Fibroblast of lung (primary cell): Measurements from ENCODE around the gene NADK. TPM values are rescaled to one million over a fixed set of nuclear protein-coding genes. Genes with fewer than 3 reads are reported as not detected.

ENCODE experiments used
- DNase-seq, 2 donors: peaks; one replicate each; pipeline versions ENCODE4 v3.0.0 to v3.0.0-alpha.2; 2010; ENCODE audit warnings: low read depth in 2 of 2
- H2AFZ ChIP-seq: 2 replicates; pipeline ENCODE4 v1.5.1; 2012; ENCODE audit warnings: low read length, control low read depth, inconsistent platforms
- H3K27ac ChIP-seq: 2 replicates; pipeline ENCODE4 v1.5.1; 2011; ENCODE audit warnings: low read length, control low read depth; ENCODE audit not compliant: insufficient read depth
- H3K27me3 ChIP-seq: 2 replicates; pipeline ENCODE4 v1.5.1; 2011; ENCODE audit warnings: mild to moderate bottlenecking, low read length; ENCODE audit not compliant: control insufficient read depth, insufficient read depth
- H3K36me3 ChIP-seq: 2 replicates; pipeline ENCODE4 v1.5.1; 2011; ENCODE audit warnings: low read length; ENCODE audit not compliant: control insufficient read depth, insufficient read depth
- H3K4me1 ChIP-seq: 2 replicates; pipeline ENCODE4 v1.5.1; 2011; ENCODE audit warnings: low read length; ENCODE audit not compliant: control insufficient read depth, insufficient read depth; ENCODE audit errors: extremely low read depth
- H3K4me2 ChIP-seq: 2 replicates; pipeline ENCODE4 v1.5.1; 2011; ENCODE audit warnings: low read length, control low read depth; ENCODE audit not compliant: insufficient read depth; ENCODE audit errors: extremely low read depth
- H3K4me3 ChIP-seq, 4 experiments: fragments of 200-600 bp in 1 of 4; sonication (generic) in 1 of 4; replicated peaks in 1 of 4; 2 replicates each; pipeline ENCODE4 v1.5.1; 2011 to 2016; ENCODE audit warnings: low read length in 4 of 4, low read depth in 3 of 4, mild to moderate bottlenecking in 3 of 4, control low read depth in 2 of 4, inconsistent platforms in 1 of 4, mixed read lengths in 1 of 4; ENCODE audit not compliant: insufficient read depth in 1 of 4; ENCODE audit errors: control extremely low read depth in 1 of 4
- H3K79me2 ChIP-seq: 2 replicates; pipeline ENCODE4 v1.5.1; 2012; ENCODE audit warnings: mild to moderate bottlenecking, low read length, inconsistent platforms; ENCODE audit not compliant: control insufficient read depth, insufficient read depth
- H3K9ac ChIP-seq: 2 replicates; pipeline ENCODE4 v1.5.1; 2011; ENCODE audit warnings: mild to moderate bottlenecking, low read length, control low read depth; ENCODE audit not compliant: insufficient read depth
- H3K9me3 ChIP-seq: 2 replicates; pipeline ENCODE4 v1.5.1; 2012; ENCODE audit warnings: low read depth, low read length; ENCODE audit not compliant: control insufficient read depth, insufficient read depth
- H4K20me1 ChIP-seq: 2 replicates; pipeline ENCODE4 v1.5.1; 2011; ENCODE audit warnings: low read length; ENCODE audit not compliant: control insufficient read depth, insufficient read depth; ENCODE audit errors: extremely low read depth
- CTCF ChIP-seq, 2 donors: IDR thresholded peaks in 1 of 2; conservative IDR thresholded peaks in 1 of 2; 1 replicate in 1 of 2; 2 replicates in 1 of 2; pipeline ENCODE4 v1.5.1; 2011 to 2012; ENCODE audit warnings: low read length in 2 of 2, control low read depth in 1 of 2, inconsistent platforms in 1 of 2, low read depth in 1 of 2, mild to moderate bottlenecking in 1 of 2
- EZH2 ChIP-seq: IDR thresholded peaks from 2 replicates; pipeline ENCODE4 v1.5.1; 2012; ENCODE audit warnings: low read length, control low read depth, mild to moderate bottlenecking; ENCODE audit errors: missing control alignments
- polyA plus RNA-seq, 2 donors: library from polyadenylated mRNA; depleted of rRNA in 1 of 2; stranded (reverse) in 1 of 2; unstranded in 1 of 2; fragments of >200 nt; gene quantifications; 2 replicates each; pipeline ENCODE4 v1.2.1, GENCODE V29; 2011 to 2012; ENCODE audit warnings: missing spikeins in 1 of 2
- total RNA-seq: library from RNA; depleted of rRNA; stranded (reverse); fragments of >200 nt; gene quantifications from 2 replicates; pipeline ENCODE4 v1.2.1, GENCODE V29; 2014

The NADK gene
- total and polyA plus RNA-seq, 2 donors (not counting 1 experiment from before 2014, with no cell fraction given), result 32.7 to 35.0 TPM

- Histone ChIP-seq H3K4me1 (no peaks in the 10 kb centered on the region), H3K27ac (no peak overlapping the region), H3K4me2 (no peak overlapping the region), H3K9me3 (no peaks in the 10 kb centered on the region), H3K4me3 (no peak overlapping the region), H3K9ac (no peak overlapping the region), H4K20me1 (no peaks in the 10 kb centered on the region), H2AFZ (no peak overlapping the region), H3K79me2 (peaks cover 9% of the 10 kb centered on the region), H3K27me3 (no peaks in the 10 kb centered on the region), H3K36me3 (peaks cover 33% of the 10 kb centered on the region)
- DNase-seq, result no peak
- TF ChIP-seq EZH2 (no peak), CTCF (conservative IDR thresholded peaks at IDR 0.05 in 1 of 2, IDR thresholded peaks at IDR 0.05 in 1 of 2; ENCODE audit: low read depth in 1 of 2, low read length in 2 of 2) (no peak)
Measured at GRCh38 chr1:1760345-1760650, 18.0 kb downstream of the NADK start.

- Histone ChIP-seq H3K27ac (no peak overlapping the region), H4K20me1 (no peaks in the 10 kb centered on the region), H3K9ac (no peak overlapping the region), H3K9me3 (no peaks in the 10 kb centered on the region), H3K79me2 (peaks cover 7% of the 10 kb centered on the region), H2AFZ (no peak overlapping the region), H3K4me2 (no peak overlapping the region), H3K27me3 (no peaks in the 10 kb centered on the region), H3K4me3 (no peak overlapping the region), H3K4me1 (no peaks in the 10 kb centered on the region), H3K36me3 (peaks cover 33% of the 10 kb centered on the region)
- no peak for DNase-seq
- no peak for TF ChIP-seq EZH2
- no peak for TF ChIP-seq CTCF (conservative IDR thresholded peaks at IDR 0.05 in 1 of 2, IDR thresholded peaks at IDR 0.05 in 1 of 2; ENCODE audit: low read depth in 1 of 2, low read length in 2 of 2)
Measured at GRCh38 chr1:1759456-1760344, 18.6 kb downstream of the NADK start.

- Histone ChIP-seq H3K27me3 (no peaks in the 10 kb centered on the region), H4K20me1 (no peaks in the 10 kb centered on the region), H3K9ac (no peak overlapping the region), H3K4me1 (no peaks in the 10 kb centered on the region), H3K9me3 (no peaks in the 10 kb centered on the region), H2AFZ (no peak overlapping the region), H3K27ac (no peak overlapping the region), H3K4me3 (no peak overlapping the region), H3K79me2 (peaks cover 6% of the 10 kb centered on the region), H3K36me3 (peaks cover 40% of the 10 kb centered on the region), H3K4me2 (no peak overlapping the region)
- DNase-seq, result no peak
- TF ChIP-seq CTCF (conservative IDR thresholded peaks at IDR 0.05 in 1 of 2, IDR thresholded peaks at IDR 0.05 in 1 of 2; ENCODE audit: low read depth in 1 of 2, low read length in 2 of 2), result no peak
- TF ChIP-seq EZH2, result no peak
Measured at GRCh38 chr1:1758692-1759455, 19.4 kb downstream of the NADK start.
